Measurements from ENCODE around the gene KRT83. TPM values are rescaled to one million over a fixed set of nuclear protein-coding genes. Genes with fewer than 3 reads are reported as not detected.

The KRT83 gene
- polyA plus RNA-seq, 1 of the 3 experiments (the other 2 are of a cell fraction), result 0.03 TPM

DNA sequence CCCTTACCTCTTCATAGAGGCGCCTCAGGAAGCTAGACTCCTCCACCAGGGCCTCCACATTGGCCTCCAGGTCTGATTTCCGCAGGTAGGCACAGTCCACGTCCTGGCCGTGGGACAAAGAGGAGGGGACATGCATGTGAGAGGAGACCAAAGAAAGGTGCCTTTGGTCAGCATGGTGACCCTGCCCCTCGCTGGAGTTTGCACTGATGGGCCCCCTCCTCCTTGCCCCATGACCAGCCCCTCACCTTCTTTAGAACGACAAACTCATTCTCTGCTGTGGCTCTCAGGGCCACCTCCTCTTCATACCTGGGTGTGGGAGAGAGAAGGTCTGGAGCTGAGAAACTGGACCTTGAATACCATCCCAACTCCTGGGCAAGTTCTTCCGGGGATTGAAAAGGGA lies 42.9 kb upstream of the KRT83 start:
- no peak for TF ChIP-seq GABPA (IDR thresholded peaks at IDR 0.05; ENCODE audit: low read depth)
- TF ChIP-seq RAD21 (IDR thresholded peaks at IDR 0.05; ENCODE audit: low read length), result no peak
- no peak for TF ChIP-seq NRF1 (IDR thresholded peaks at IDR 0.05; ENCODE audit: low read depth, low read length)
- no peak for TF ChIP-seq USF1 (IDR thresholded peaks at IDR 0.05; ENCODE audit: borderline replicate concordance, low read depth)
- TF ChIP-seq NFIC (IDR thresholded peaks at IDR 0.05; ENCODE audit: borderline replicate concordance), result no peak
- no peak for TF ChIP-seq TEAD4 (IDR thresholded peaks at IDR 0.05; ENCODE audit: borderline replicate concordance, insufficient read depth)
- no peak for TF ChIP-seq RXRA (IDR thresholded peaks at IDR 0.05; ENCODE audit: borderline replicate concordance, low read depth)
- no peak for TF ChIP-seq FOSL2 (IDR thresholded peaks at IDR 0.05; ENCODE audit: borderline replicate concordance, low read depth)
- TF ChIP-seq REST (IDR thresholded peaks at IDR 0.05; ENCODE audit: low read depth, low read length), result no peak
- TF ChIP-seq CHD2 (IDR thresholded peaks at IDR 0.05; ENCODE audit: low read length, partially characterized antibody), result no peak
- no peak for TF ChIP-seq YY1 (IDR thresholded peaks at IDR 0.05; ENCODE audit: low read depth)
- TF ChIP-seq FOXJ3 (CRISPR knock-in tag; IDR thresholded peaks at IDR 0.05), result no peak
- no peak for TF ChIP-seq EZH2phosphoT487 (IDR thresholded peaks at IDR 0.05; ENCODE audit: borderline replicate concordance, low read depth)
- no peak for TF ChIP-seq MEF2A (IDR thresholded peaks at IDR 0.05; ENCODE audit: borderline replicate concordance, low read depth)
- TF ChIP-seq, protein P1, sequence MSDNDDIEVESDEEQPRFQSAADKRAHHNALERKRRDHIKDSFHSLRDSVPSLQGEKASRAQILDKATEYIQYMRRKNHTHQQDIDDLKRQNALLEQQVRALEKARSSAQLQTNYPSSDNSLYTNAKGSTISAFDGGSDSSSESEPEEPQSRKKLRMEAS (IDR thresholded peaks at IDR 0.05; ENCODE audit: low read depth), result no peak
- TF ChIP-seq, protein P2, sequence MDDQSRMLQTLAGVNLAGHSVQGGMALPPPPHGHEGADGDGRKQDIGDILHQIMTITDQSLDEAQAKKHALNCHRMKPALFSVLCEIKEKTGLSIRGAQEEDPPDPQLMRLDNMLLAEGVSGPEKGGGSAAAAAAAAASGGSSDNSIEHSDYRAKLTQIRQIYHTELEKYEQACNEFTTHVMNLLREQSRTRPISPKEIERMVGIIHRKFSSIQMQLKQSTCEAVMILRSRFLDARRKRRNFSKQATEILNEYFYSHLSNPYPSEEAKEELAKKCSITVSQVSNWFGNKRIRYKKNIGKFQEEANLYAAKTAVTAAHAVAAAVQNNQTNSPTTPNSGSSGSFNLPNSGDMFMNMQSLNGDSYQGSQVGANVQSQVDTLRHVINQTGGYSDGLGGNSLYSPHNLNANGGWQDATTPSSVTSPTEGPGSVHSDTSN (IDR thresholded peaks at IDR 0.05), result no peak
- no peak for TF ChIP-seq FOXM1 (IDR thresholded peaks at IDR 0.05; ENCODE audit: low read depth)
- TF ChIP-seq SMC3 (IDR thresholded peaks at IDR 0.05; ENCODE audit: low read depth, low read length), result no peak
- TF ChIP-seq RFX5 (IDR thresholded peaks at IDR 0.05; ENCODE audit: low read length), result no peak
- TF ChIP-seq JUND (IDR thresholded peaks at IDR 0.05), result no peak
- H4K20me1 ChIP-seq (ENCODE audit: insufficient read depth), result no peaks in the 10 kb centered on the region
- H2AFZ ChIP-seq (ENCODE audit: low read depth), result no peak overlapping the region
- H3K9me2 ChIP-seq, result no peaks in the 10 kb centered on the region
- no peak overlapping the region for H3K4me3 ChIP-seq (ENCODE audit: low read depth in 2 of 2, low read length in 1 of 2)
- H3K4me1 ChIP-seq (ENCODE audit: control insufficient read depth in 1 of 2, insufficient read depth in 2 of 2, low read depth in 1 of 2, low read length in 1 of 2), result no peaks in the 10 kb centered on the region
- no peak for DNase-seq
- H3K4me2 ChIP-seq, result no peak overlapping the region
- no peaks in the 10 kb centered on the region for H3F3A ChIP-seq (replicated peaks; ENCODE audit: insufficient read depth)
- peaks cover 57% of the 10 kb centered on the region for H3K27me3 ChIP-seq (ENCODE audit: insufficient read depth)
- H3K36me3 ChIP-seq (replicated peaks in 1 of 2; ENCODE audit: control insufficient read depth in 1 of 2, insufficient read depth in 2 of 2, low read length in 1 of 2), result no peaks in the 10 kb centered on the region
- H3K27ac ChIP-seq (ENCODE audit: low read depth in 2 of 2, low read length in 1 of 2), result no peak overlapping the region
- no peaks in the 10 kb centered on the region for H3K79me2 ChIP-seq (ENCODE audit: insufficient read depth)
- ChIA-PET POLR2A (no interaction called here), CTCF (interaction anchor here (0.6 to 2.1 kb wide), 5 partner anchors 8 to 521 kb away, joined by 3 to 12 read pairs (median 4); no protein-coding TSS in a partner anchor)
- WGBS (ENCODE audit: low lambda C conversion rate), result 40% methylated on average over 7 of the region's 7 CpGs
- no peaks in the 10 kb centered on the region for H3K9me3 ChIP-seq
- no peak overlapping the region for H3K9ac ChIP-seq

Data from SK-N-SH (cell line).